Loucy (cell line): ENCODE measurements around the gene RPTOR.
A peak's percentile ranks its signal among the peaks of the same experiment; 100 is the strongest.

Experiments
- H2AFZ ChIP-seq: fragments of 200-600 bp; sonication (generic); 2 replicates; pipeline ENCODE4 v1.6.0; 2016; ENCODE audit warnings: antibody characterized with exemption, mild to moderate bottlenecking, low read length, moderate library complexity
- H3F3A ChIP-seq: fragments of 200-600 bp; 2 replicates; pipeline ENCODE4 v1.6.0; 2016; ENCODE audit warnings: antibody characterized with exemption, low read depth, mild to moderate bottlenecking
- H3K27me3 ChIP-seq: fragments of 200-600 bp; sonication (generic); 2 replicates; pipeline ENCODE4 v1.6.1; 2014; ENCODE audit warnings: low read length, mild to moderate bottlenecking; ENCODE audit not compliant: insufficient read depth, poor library complexity, severe bottlenecking
- H3K36me3 ChIP-seq: fragments of 200-600 bp; sonication (generic); 2 replicates; pipeline ENCODE4 v1.6.1; 2016; ENCODE audit warnings: low read length; ENCODE audit not compliant: insufficient read depth
- H3K4me1 ChIP-seq: fragments of 200-600 bp; sonication (generic); 2 replicates; pipeline ENCODE4 v1.5.1; 2014; ENCODE audit warnings: low read length, mild to moderate bottlenecking; ENCODE audit not compliant: insufficient read depth, poor library complexity, severe bottlenecking
- H3K4me2 ChIP-seq: fragments of 200-600 bp; sonication (generic); 2 replicates; pipeline ENCODE4 v1.6.0; 2014; ENCODE audit warnings: antibody characterized with exemption, low read length, low read depth, mild to moderate bottlenecking; ENCODE audit not compliant: poor library complexity, severe bottlenecking
- H3K4me3 ChIP-seq: fragments of 200-600 bp; sonication (generic); 2 replicates; pipeline ENCODE4 v1.5.1; 2014; ENCODE audit warnings: low read length, mild to moderate bottlenecking, mixed read lengths; ENCODE audit not compliant: poor library complexity, severe bottlenecking
- H3K79me2 ChIP-seq: fragments of 200-600 bp; sonication (generic); 2 replicates; pipeline ENCODE4 v1.6.1; 2014; ENCODE audit warnings: low read length; ENCODE audit not compliant: insufficient read depth
- H3K9ac ChIP-seq: fragments of 200-600 bp; sonication (generic); 2 replicates; pipeline ENCODE4 v1.6.0; 2014; ENCODE audit warnings: mild to moderate bottlenecking, low read depth, low read length, moderate library complexity; ENCODE audit not compliant: poor library complexity, severe bottlenecking
- H3K9me2 ChIP-seq: fragments of 200-600 bp; sonication (generic); replicated peaks from 2 replicates; pipeline ENCODE4 v1.6.1; 2016; ENCODE audit warnings: low read depth, low read length, mixed read lengths
- H3K9me3 ChIP-seq: fragments of 200-600 bp; sonication (generic); 2 replicates; pipeline ENCODE4 v1.6.1; 2014; ENCODE audit warnings: mild to moderate bottlenecking, antibody characterized with exemption, low read length, low read depth; ENCODE audit not compliant: insufficient read depth
- H4K20me1 ChIP-seq: fragments of 200-600 bp; sonication (generic); 2 replicates; pipeline ENCODE4 v1.6.0; 2014; ENCODE audit warnings: antibody characterized with exemption, low read length, mild to moderate bottlenecking; ENCODE audit not compliant: insufficient read depth, poor library complexity, severe bottlenecking
- CTCF ChIP-seq: fragments of 200-600 bp; sonication (generic); conservative IDR thresholded peaks from 2 replicates; pipeline ENCODE4 v1.5.1; 2014; ENCODE audit warnings: mild to moderate bottlenecking, antibody characterized with exemption, low read length
- EZH2phosphoT487 ChIP-seq: fragments of 200-600 bp; IDR thresholded peaks from 2 replicates; pipeline ENCODE4 v1.6.1; 2018; ENCODE audit warnings: antibody characterized with exemption, mild to moderate bottlenecking, moderate library complexity, borderline replicate concordance

The RPTOR gene

GRCh38 chr17:80668375-80669148 is 123.9 kb downstream of the RPTOR start:
- Histone ChIP-seq H4K20me1 (no peaks in the 10 kb centered on the region), H3K27me3 (no peaks in the 10 kb centered on the region), H3K79me2 (peaks cover 75% of the 10 kb centered on the region), H3K9ac (peak overlapping the region; percentile 53), H3K4me2 (peak overlapping the region; percentile 78), H3K4me3 (peak overlapping the region; percentile 8), H3F3A (0 out of 2 replicates have a peak, but pooled peaks cover 2% of the 10 kb centered on the region), H3K9me3 (no peaks in the 10 kb centered on the region), H3K9me2 (no peaks in the 10 kb centered on the region), H3K4me1 (peaks cover 60% of the 10 kb centered on the region), H2AFZ (no peak overlapping the region), H3K36me3 (no peaks in the 10 kb centered on the region)
- no peak for TF ChIP-seq EZH2phosphoT487
- no peak for TF ChIP-seq CTCF

GRCh38 chr17:80671039-80671824 is 126.6 kb downstream of the RPTOR start:
- no peak overlapping the region for H2AFZ ChIP-seq
- H3K9me3 ChIP-seq = no peaks in the 10 kb centered on the region
- H3F3A ChIP-seq = no peaks in the 10 kb centered on the region
- no peaks in the 10 kb centered on the region for H3K9me2 ChIP-seq
- no peaks in the 10 kb centered on the region for H3K36me3 ChIP-seq
- no peaks in the 10 kb centered on the region for H3K27me3 ChIP-seq
- TF ChIP-seq CTCF (no peak), EZH2phosphoT487 (no peak)
- no peak overlapping the region for H3K4me3 ChIP-seq
- H3K9ac ChIP-seq = no peak overlapping the region
- peaks cover 52% of the 10 kb centered on the region for H3K4me1 ChIP-seq
- H3K4me2 ChIP-seq = no peak overlapping the region
- no peaks in the 10 kb centered on the region for H4K20me1 ChIP-seq
- H3K79me2 ChIP-seq = peaks cover 83% of the 10 kb centered on the region

GRCh38 chr17:80671825-80672110 is 127.1 kb downstream of the RPTOR start:
- Histone ChIP-seq H3K4me1 (peaks cover 47% of the 10 kb centered on the region), H3K9ac (no peak overlapping the region)

More at GRCh38 chr17:80671825-80672110, 127.1 kb downstream of the RPTOR start:
- TF ChIP-seq CTCF = no peak
- no peak for TF ChIP-seq EZH2phosphoT487
- Histone ChIP-seq H3K27me3 (no peaks in the 10 kb centered on the region), H3K79me2 (peaks cover 83% of the 10 kb centered on the region), H3F3A (no peaks in the 10 kb centered on the region), H3K4me2 (no peak overlapping the region), H3K36me3 (no peaks in the 10 kb centered on the region), H3K9me3 (no peaks in the 10 kb centered on the region), H3K9me2 (no peaks in the 10 kb centered on the region), H4K20me1 (no peaks in the 10 kb centered on the region), H3K4me3 (no peak overlapping the region), H2AFZ (no peak overlapping the region)
